B cell (primary cell): ENCODE results near the gene PCSK9.

Experiments used
- EZH2 ChIP-seq: IDR thresholded peaks from 2 replicates; pipeline ENCODE4 v1.6.1; 2012; ENCODE audit warnings: borderline replicate concordance, low read depth, mild to moderate bottlenecking, moderate library complexity, low read length; ENCODE audit not compliant: insufficient read depth, poor library complexity, severe bottlenecking
- TF ChIP-seq, protein P1 (sequence below): fragments of 200-600 bp; IDR thresholded peaks from one replicate; pipeline ENCODE4 v1.8.0; 2022; ENCODE audit warnings: antibody characterized with exemption, mild to moderate bottlenecking

DNA sequence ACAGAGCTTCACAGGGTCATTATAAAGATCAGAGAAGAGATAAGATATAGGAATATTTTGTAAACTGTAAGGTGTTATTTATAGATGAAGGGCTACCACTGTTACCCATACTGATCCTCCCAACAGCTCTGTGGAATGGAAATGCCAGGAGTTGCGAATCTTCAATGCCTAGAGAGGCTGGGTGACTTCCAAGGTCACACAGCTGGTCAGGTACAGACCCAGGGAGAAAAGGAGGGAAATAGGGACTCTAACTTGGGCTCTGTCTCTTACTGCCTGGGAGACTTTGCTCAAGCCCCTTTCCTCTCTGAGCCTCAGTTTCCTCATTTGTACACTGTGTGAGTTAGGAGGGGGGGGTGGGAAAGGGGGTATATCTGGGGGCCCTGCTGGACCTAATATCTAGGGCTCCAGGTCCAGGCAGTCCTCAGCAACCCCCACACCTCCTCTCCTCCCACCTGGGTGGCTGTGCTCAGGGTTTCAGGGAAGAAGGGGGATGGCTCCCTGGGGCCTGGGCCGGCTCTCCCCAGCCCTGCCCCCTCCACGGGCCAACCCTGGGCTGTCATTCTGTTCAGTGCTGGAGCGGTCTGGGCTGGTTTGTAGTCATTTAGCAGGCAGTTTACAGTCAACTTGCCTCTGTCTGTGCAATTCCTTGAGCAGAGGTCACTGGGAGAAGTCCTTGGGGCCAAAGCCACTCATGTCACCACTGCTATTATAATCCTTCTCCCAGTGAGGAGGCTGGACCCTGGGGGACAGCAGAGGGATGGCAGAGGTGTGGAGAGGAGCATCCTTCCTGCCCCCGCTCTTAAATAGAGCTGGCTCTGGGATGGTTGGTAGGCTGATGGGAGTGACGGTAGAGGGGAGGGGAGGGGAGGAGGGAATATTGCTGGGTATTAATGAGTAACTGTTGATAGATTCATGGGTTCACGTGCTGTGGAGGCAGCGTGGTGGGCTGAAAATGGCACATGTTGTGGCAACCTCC is 39.0 kb upstream of the PCSK9 start:
- TF ChIP-seq, protein P1, sequence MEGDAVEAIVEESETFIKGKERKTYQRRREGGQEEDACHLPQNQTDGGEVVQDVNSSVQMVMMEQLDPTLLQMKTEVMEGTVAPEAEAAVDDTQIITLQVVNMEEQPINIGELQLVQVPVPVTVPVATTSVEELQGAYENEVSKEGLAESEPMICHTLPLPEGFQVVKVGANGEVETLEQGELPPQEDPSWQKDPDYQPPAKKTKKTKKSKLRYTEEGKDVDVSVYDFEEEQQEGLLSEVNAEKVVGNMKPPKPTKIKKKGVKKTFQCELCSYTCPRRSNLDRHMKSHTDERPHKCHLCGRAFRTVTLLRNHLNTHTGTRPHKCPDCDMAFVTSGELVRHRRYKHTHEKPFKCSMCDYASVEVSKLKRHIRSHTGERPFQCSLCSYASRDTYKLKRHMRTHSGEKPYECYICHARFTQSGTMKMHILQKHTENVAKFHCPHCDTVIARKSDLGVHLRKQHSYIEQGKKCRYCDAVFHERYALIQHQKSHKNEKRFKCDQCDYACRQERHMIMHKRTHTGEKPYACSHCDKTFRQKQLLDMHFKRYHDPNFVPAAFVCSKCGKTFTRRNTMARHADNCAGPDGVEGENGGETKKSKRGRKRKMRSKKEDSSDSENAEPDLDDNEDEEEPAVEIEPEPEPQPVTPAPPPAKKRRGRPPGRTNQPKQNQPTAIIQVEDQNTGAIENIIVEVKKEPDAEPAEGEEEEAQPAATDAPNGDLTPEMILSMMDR, result no peak
- no peak for TF ChIP-seq EZH2
